ENCODE data around the gene HBEGF. TPM values are rescaled to one million over a fixed set of nuclear protein-coding genes. Genes with fewer than 3 reads are reported as not detected.

Gene HBEGF
- total RNA-seq, 1 donor from 2014 or later: 0.49 TPM

DNA sequence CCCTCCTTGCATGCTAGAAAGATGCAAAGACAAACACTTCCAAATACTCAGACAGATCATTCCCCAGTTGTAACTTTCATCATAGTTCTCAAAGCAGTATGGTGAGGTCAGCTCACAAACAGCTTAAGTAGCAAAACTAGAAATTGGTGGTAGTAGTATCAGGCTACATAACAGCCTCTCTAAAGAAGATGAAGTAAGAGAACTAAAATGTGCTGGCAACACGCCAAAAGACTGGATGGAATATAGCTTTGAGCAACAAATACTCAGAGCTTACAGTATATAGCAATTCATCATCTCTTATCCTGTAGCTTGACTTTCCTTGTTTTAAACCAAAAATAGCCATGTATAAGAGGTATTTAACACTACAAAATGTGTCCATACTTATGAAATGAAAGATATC, 51.0 kb downstream of the HBEGF start:
- peaks cover 33% of the 10 kb centered on the region for H3K36me3 Mint-ChIP-seq (ENCODE audit: low read depth)
- ATAC-seq (ENCODE audit: low read depth): no peak
- ChIA-PET CTCF (interaction anchor here (1.1 to 1.4 kb wide), 2 partner anchors 51 to 56 kb away, joined by 3 read pairs; no protein-coding TSS in a partner anchor), POLR2A (no interaction called here)
- H3K27ac Mint-ChIP-seq: no peak overlapping the region
- no peak for TF ChIP-seq CTCF (IDR thresholded peaks at IDR 0.05)
- no peaks in the 10 kb centered on the region for H3K9me3 Mint-ChIP-seq
- DNase-seq: no peak
- H3K27me3 Mint-ChIP-seq: no peaks in the 10 kb centered on the region
- intact Hi-C loops (cut with micrococcal nuclease): no loop called here
- peaks cover 27% of the 10 kb centered on the region for H3K4me1 Mint-ChIP-seq
- H3K4me3 Mint-ChIP-seq: no peak overlapping the region

DNA sequence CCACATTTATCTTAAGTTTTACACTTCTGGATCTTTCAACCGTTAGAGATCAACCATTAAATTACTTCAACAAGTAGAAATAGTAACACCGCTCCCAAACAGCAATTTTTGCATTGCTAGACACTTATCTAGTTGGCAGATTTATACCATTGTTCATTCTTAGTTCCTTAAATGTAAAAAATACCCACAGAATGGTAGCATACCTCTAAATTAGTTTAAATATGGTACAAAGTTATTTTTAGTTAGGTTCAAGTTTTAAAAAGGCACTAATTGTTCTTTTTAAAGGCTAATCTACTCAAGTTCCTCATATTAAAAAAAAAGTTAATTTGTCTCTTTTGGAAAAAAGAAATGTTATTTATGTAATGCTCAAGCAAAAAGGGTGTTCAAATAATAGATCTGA, 51.6 kb downstream of the HBEGF start:
- no peak for DNase-seq
- no peak overlapping the region for H3K27ac Mint-ChIP-seq
- no peaks in the 10 kb centered on the region for H3K9me3 Mint-ChIP-seq
- no peak overlapping the region for H3K4me3 Mint-ChIP-seq
- no peak for TF ChIP-seq CTCF (IDR thresholded peaks at IDR 0.05)
- H3K27me3 Mint-ChIP-seq: no peaks in the 10 kb centered on the region
- peaks cover 28% of the 10 kb centered on the region for H3K36me3 Mint-ChIP-seq (ENCODE audit: low read depth)
- no peak for ATAC-seq (ENCODE audit: low read depth)
- CTCF ChIA-PET: interaction anchor here (0.9 to 1.1 kb wide), 3 partner anchors 50 to 55 kb away, joined by 3 read pairs; no protein-coding TSS in a partner anchor
- peaks cover 26% of the 10 kb centered on the region for H3K4me1 Mint-ChIP-seq
- intact Hi-C loops (cut with micrococcal nuclease): no loop called here
- POLR2A ChIA-PET: no interaction called here

DNA sequence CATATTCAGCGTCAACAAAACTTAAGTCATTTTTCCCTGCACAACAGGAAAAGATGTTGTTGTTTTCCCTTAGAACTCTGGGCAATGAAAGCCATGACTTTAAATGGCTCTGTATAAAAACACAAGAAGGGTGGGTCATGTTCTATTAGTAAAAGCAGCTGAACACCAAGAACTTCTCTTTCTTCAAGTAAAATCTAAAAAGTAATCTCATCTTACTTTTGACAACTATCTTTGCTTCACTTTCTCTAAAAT, 52.6 kb downstream of the HBEGF start:
- TF ChIP-seq CTCF (IDR thresholded peaks at IDR 0.05): no peak
- Mint-ChIP-seq H3K27ac (no peak overlapping the region), H3K9me3 (no peaks in the 10 kb centered on the region), H3K4me3 (no peak overlapping the region), H3K4me1 (peaks cover 26% of the 10 kb centered on the region), H3K36me3 (ENCODE audit: low read depth) (peaks cover 22% of the 10 kb centered on the region), H3K27me3 (no peaks in the 10 kb centered on the region)
- no peak for ATAC-seq (ENCODE audit: low read depth)
- POLR2A ChIA-PET: no interaction called here
- DNase-seq: no peak
- intact Hi-C loops (cut with micrococcal nuclease): no loop called here
- CTCF ChIA-PET: interaction anchor here (0.9 to 1.0 kb wide), 2 partner anchors 49 to 54 kb away, joined by 3 read pairs; no protein-coding TSS in a partner anchor

DNA sequence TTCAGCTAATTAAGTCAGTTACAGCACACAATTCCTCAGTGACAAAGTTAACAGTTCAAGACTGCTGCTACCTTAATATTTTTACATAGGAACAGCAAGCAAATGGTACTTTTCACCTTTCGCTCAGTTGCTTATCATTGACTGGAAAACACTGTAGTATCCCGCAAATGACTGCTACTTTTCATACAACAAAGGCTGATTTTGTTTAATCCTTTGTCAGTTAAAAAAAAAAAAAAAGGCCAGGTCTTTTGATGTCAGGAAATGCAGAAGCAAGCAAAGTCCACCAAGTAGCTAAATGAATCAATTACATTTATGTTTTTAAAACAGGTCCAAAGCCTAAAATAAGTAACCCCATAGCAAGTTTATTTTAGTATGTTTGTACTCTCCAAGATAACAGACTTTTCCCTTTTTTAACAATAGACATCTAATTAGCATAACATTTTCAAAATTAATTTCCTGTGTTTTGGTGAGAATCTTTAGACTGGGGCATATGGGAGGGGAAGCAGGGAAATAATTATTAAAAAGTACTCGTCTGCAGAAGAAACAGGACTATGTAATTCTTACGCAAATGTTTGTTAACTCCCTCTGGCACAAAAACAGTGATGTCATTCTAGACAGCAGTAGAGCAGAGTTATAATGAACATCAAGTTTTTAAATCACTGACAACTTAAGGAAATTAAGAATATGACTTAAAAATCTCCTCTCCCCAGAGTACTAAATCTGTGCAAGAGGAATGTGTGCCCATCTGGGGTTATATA, 53.1 kb downstream of the HBEGF start:
- POLR2A ChIA-PET: no interaction called here
- H3K27me3 Mint-ChIP-seq: no peaks in the 10 kb centered on the region
- H3K4me1 Mint-ChIP-seq: peaks cover 26% of the 10 kb centered on the region
- no peaks in the 10 kb centered on the region for H3K9me3 Mint-ChIP-seq
- H3K4me3 Mint-ChIP-seq: no peak overlapping the region
- H3K27ac Mint-ChIP-seq: no peak overlapping the region
- DNase-seq (no peak), ATAC-seq (ENCODE audit: low read depth) (no peak)
- CTCF ChIA-PET: interaction anchor here (0.6 kb wide), 1 partner anchor 149 kb away, joined by 4 read pairs; no protein-coding TSS in a partner anchor
- intact Hi-C loops (cut with micrococcal nuclease): no loop called here
- peaks cover 20% of the 10 kb centered on the region for H3K36me3 Mint-ChIP-seq (ENCODE audit: low read depth)
- TF ChIP-seq CTCF (IDR thresholded peaks at IDR 0.05): no peak

GRCh38 chr5:140292212-140293036, 54.0 kb downstream of the HBEGF start:
- H3K27me3 Mint-ChIP-seq: no peaks in the 10 kb centered on the region
- peaks cover 18% of the 10 kb centered on the region for H3K36me3 Mint-ChIP-seq (ENCODE audit: low read depth)
- no peaks in the 10 kb centered on the region for H3K9me3 Mint-ChIP-seq
- CTCF ChIA-PET: interaction anchor here (0.6 kb wide), 1 partner anchor 148 kb away, joined by 4 read pairs; no protein-coding TSS in a partner anchor
- no peak for TF ChIP-seq CTCF (IDR thresholded peaks at IDR 0.05)
- POLR2A ChIA-PET: no interaction called here
- no peak overlapping the region for H3K4me3 Mint-ChIP-seq
- intact Hi-C loops (cut with micrococcal nuclease): no loop called here
- ATAC-seq (ENCODE audit: low read depth) (no peak), DNase-seq (no peak)
- no peak overlapping the region for H3K27ac Mint-ChIP-seq
- H3K4me1 Mint-ChIP-seq: peaks cover 26% of the 10 kb centered on the region

Data from activated B cell treated with CpG ODN at 0.5 μM for 24 hours (primary cell).